Heart left ventricle (tissue), 11 donors: ENCODE results near the gene ETV3. TPM values are rescaled to one million over a fixed set of nuclear protein-coding genes. Genes with fewer than 3 reads are reported as not detected.

ENCODE experiments used
- polyA plus RNA-seq, 2 donors: library from polyadenylated mRNA; stranded (reverse); fragments of 200-250 nt; gene quantifications; one replicate each; pipeline ENCODE4 v1.2.3, GENCODE V29; 2013
- total RNA-seq, 9 donors: library from RNA; depleted of rRNA in 2 of 9; stranded (reverse); fragments of >200 nt in 2 of 9; fragmentation: NEBNext Ultra II Directional in 3 of 9; extraction: Animal tissue kit (Norgen Biotek cat#: 25700) in 3 of 9; gene quantifications; one replicate each; pipeline versions ENCODE4 v1.1.0 to v1.2.4, GENCODE V29; 2016 to 2023
- donor health status: ischemic (EF 13 %, LVEDD 7.1; RV severe dilation, severe dysfunction).
- donor health status: healthy with polysubstance abuse.
- donor health status: DM: no; HTN: yes; CAD: no.
- donor health status: DM: no; HTN: no; CAD: no.
- donor health status: ischemic (EF 25% LVEDD 5.7; RV mildly dilated, moderate dysfunction).
- donor health status: healthy.
- donor health status: DM: yes; HTN: yes; CAD: no.
- donor health status: PGD.
- donor health status: nonischemic (EF 23%, LVEDD 6.1; RV moderate dilation, normal function).

ETV3 gene
- total and polyA plus RNA-seq, 11 donors = 4.5 to 24.3 (median 15.9) TPM

Other genes with a start within 250 kb of the ETV3 start
- gene PEAR1, start 244.7 kb downstream of the ETV3 start, total RNA-seq = 10 to 100 TPM in 2 of 9 donors, 1 to 10 TPM in 7; 4.1 to 14.7 (median 7.5) TPM
- gene PEAR1, start 244.7 kb downstream of the ETV3 start, polyA plus RNA-seq = 1 to 10 TPM; 7.1 TPM
- gene LRRC71, start 217.8 kb downstream of the ETV3 start, total RNA-seq = under 1 TPM in 1 of 9 donors, not detected in 8; 0.27 TPM
- under 1 TPM; 0.06 to 0.42 TPM for gene LRRC71, start 217.8 kb downstream of the ETV3 start, polyA plus RNA-seq
- 10 to 100 TPM; 22.0 to 44.1 (median 32.4) TPM for gene ARHGEF11, start 92.7 kb downstream of the ETV3 start, total RNA-seq
- 10 to 100 TPM; 12.2 to 22.0 TPM for gene ARHGEF11, start 92.7 kb downstream of the ETV3 start, polyA plus RNA-seq
- gene ETV3L, start 38.6 kb downstream of the ETV3 start, total RNA-seq = not detected
- gene ETV3L, start 38.6 kb downstream of the ETV3 start, polyA plus RNA-seq = not detected